Erythroblast (primary cell): Measurements from ENCODE around the gene RAPH1.
A peak's percentile ranks its signal among the peaks of the same experiment; 100 is the strongest.
"Not testable (repeated sequence)": the region's sequence is repeated elsewhere in the genome, so short reads cannot be mapped to it uniquely, and the experiment has no call there.

Experiments used
- DNase-seq, 2 experiments: peaks; one replicate each; lab custom pipeline; 2025; lab: John Stamatoyannopoulos, UW
- GATA1 ChIP-seq: IDR thresholded peaks from 2 replicates; pipeline ENCODE4 v1.6.1; 2011; ENCODE audit warnings: low read depth, mild to moderate bottlenecking, control low read depth, low read length, moderate library complexity
- POLR2A ChIP-seq: IDR thresholded peaks from 2 replicates; pipeline ENCODE4 v1.6.1; 2011; ENCODE audit warnings: mild to moderate bottlenecking, low read length

The RAPH1 gene

GRCh38 chr2:203413796-203414195 lies 121.3 kb downstream of the RAPH1 start:
- no peak for TF ChIP-seq GATA1
- no peak for DNase-seq

- TF ChIP-seq GATA1 = no peak
- no peak for TF ChIP-seq POLR2A
Observed at GRCh38 chr2:203412546-203413331, 122.4 kb downstream of the RAPH1 start.

GRCh38 chr2:203407496-203407895 lies 127.6 kb downstream of the RAPH1 start:
- DNase-seq = no peak
- TF ChIP-seq POLR2A (no peak), GATA1 (no peak)

More at GRCh38 chr2:203412546-203413331, 122.4 kb downstream of the RAPH1 start:
- no peak for DNase-seq

DNA sequence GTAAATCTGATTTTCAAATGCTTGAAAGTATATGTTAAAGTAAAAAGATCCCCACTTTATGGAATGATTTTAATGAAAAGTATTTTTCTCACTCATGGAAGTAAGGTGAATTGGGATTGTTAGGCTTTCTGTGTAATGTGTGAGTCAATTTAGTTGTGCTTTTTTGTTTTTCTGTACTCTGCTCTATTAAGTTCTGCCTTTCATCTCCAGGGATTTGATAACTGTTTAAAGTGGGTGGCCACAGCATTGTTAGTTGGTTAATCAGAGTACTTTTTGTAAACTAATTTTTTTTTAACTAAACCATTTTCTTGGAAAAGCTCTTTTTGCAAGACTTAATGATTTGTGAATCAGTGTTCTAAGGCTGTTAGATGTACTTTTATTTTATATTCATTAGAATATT lies 130.1 kb downstream of the RAPH1 start:
- DNase-seq = no peak
- TF ChIP-seq POLR2A (no peak), GATA1 (no peak)

DNA sequence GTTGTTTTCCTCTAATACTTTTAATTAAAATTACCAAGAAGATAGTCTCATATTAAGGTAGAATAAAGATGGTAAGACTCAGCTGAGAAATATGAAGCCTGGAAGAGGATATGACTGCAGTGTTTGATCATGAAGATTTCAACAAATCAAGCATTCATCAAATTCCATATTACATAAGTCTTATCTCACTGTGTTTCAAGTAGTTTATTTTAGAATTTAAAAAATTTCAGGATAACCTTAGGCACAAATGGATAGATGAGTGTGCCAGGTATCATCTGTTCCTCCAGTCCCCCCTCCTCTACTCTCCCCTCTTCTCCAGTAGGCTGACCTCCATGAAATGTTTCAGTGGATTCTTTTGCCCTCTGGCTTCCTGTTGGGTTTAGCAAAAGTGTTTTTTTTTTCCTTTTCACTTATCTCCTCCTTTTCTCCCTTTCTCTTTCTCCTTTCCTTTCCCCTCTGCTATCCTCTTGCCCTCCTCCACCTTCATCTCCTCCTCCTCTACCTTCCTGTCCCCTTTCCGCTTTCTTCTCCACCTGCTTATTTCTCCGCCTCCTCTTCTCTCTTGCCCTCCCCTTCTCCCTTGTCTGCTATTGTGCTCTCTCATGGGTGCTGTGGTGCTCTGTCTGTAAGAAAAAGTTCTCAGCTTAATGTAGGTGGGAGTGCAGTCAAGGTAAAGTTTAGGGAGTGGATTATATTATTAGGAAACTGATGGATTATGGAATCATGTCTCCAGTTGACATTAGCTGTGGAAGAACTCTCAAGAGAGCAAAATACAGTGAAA lies 134.1 kb downstream of the RAPH1 start:
- DNase-seq = no peak
- TF ChIP-seq GATA1 (no peak), POLR2A (no peak)

GRCh38 chr2:203399031-203399430 lies 136.1 kb downstream of the RAPH1 start:
- no peak for DNase-seq
- TF ChIP-seq POLR2A (no peak), GATA1 (no peak)

- peak in 1 of 2 experiments; percentile 4 for DNase-seq
Observed at GRCh38 chr2:203396667-203397066, 138.4 kb downstream of the RAPH1 start.

GRCh38 chr2:203395858-203396257 lies 139.2 kb downstream of the RAPH1 start:
- no peak for DNase-seq
- no peak for TF ChIP-seq GATA1

More at GRCh38 chr2:203396667-203397066, 138.4 kb downstream of the RAPH1 start:
- TF ChIP-seq POLR2A = no peak
- no peak for TF ChIP-seq GATA1

DNA sequence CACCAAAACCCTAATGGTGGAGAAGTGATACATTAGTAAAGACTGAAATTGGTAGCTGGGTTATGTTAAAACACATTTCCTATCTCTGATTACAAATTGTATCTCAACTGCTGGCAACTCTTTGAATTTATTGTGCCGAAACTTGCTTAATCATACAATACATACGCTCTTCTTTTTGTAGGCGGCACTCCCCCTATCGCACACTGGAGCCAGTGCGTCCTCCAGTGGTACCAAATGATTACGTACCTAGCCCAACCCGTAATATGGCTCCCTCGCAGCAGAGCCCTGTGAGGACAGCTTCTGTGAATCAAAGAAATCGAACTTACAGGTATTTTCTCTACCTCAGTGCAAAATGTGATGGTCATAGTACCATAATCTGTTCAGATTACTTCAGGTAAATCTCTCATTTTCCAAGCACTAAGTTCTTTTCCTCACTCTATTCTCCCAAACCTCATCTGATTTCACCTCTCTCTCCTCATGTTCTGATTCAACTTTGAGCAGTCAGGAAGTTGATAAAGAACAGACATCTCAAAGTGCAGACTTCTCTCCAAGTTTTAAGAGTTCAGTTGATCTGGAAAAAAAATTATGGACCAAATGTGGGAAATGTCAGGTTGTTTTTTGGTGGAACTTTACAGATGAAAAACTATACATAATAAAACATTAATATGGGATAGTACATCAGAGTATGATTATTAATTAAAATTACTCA lies 140.4 kb downstream of the RAPH1 start:
- no peak for TF ChIP-seq POLR2A
- TF ChIP-seq GATA1 = no peak
- DNase-seq = peak; percentile 55

GRCh38 chr2:203388153-203388552 lies 146.9 kb downstream of the RAPH1 start:
- DNase-seq = not testable (repeated sequence)

- TF ChIP-seq GATA1 (no peak), POLR2A (no peak)
Observed at GRCh38 chr2:203383038-203383437, 152.1 kb downstream of the RAPH1 start.

DNA sequence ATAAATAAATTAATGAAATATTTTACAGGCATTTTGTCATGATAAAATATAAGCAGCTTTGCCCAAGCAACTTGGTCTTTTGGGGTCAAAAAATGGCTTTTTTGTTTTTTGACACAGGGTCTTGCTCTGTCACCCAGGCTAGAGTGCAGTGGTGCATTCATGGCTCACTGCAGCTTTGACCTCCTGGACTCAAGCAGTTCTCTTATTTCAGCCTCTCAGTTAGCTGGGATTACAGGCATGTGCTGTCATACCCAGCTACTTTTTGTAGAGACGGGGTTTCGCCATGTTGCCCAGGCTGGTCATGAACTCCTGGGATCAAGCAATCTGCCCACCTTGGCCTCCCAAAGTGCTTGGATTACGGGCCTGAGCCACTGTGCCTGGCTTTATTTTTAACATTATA lies 155.9 kb downstream of the RAPH1 start:
- TF ChIP-seq POLR2A (no peak), GATA1 (no peak)
- DNase-seq = no peak

More at GRCh38 chr2:203383038-203383437, 152.1 kb downstream of the RAPH1 start:
- DNase-seq = no peak

DNA sequence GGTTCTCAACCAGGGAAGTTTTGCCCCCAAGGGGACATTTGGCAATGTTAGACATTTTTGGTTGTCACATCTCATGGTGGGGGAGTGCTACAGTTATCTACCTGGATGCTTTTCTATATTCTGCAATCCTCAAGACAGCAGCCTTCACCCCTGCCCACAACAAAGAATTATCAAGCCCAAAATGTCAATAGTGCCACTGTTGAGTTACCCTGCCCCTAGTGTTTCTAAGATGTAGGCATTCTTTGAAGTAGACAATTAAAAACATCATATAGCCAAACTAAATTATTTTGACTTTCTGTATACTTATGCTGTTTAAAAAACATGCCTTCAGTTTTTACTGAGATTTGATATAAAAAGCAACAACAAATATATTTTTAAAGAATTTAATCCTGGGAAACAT lies 158.9 kb downstream of the RAPH1 start:
- TF ChIP-seq POLR2A (no peak), GATA1 (no peak)
- DNase-seq = peak in 1 of 2 experiments; percentile 4

GRCh38 chr2:203372706-203373105 lies 162.4 kb downstream of the RAPH1 start:
- DNase-seq = not testable (repeated sequence)
